ENCODE results near the gene BTNL3.
"Not testable (repeated sequence)": the region's sequence is repeated elsewhere in the genome, so short reads cannot be mapped to it uniquely, and the experiment has no call there.

BTNL3 gene

GRCh38 chr5:181024245-181025064 is 35.8 kb downstream of the BTNL3 start:
- DNase-seq = no peak

GRCh38 chr5:181027452-181028031 is 38.9 kb downstream of the BTNL3 start:
- DNase-seq = no peak

GRCh38 chr5:181028032-181028819 is 39.6 kb downstream of the BTNL3 start:
- no peak for DNase-seq

- DNase-seq = no peak
These were observed 43.1 kb downstream of the BTNL3 start for GRCh38 chr5:181031716-181032115.

- no peak for DNase-seq
These were observed 47.6 kb downstream of the BTNL3 start for GRCh38 chr5:181035991-181036815.

GRCh38 chr5:181036816-181037364 is 48.2 kb downstream of the BTNL3 start:
- no peak for DNase-seq

GRCh38 chr5:181037365-181037861 is 48.8 kb downstream of the BTNL3 start:
- no peak for DNase-seq

- no peak for DNase-seq
These were observed 50.8 kb downstream of the BTNL3 start for GRCh38 chr5:181039471-181039870.

- no peak for DNase-seq
These were observed 51.4 kb downstream of the BTNL3 start, which contains the start of gene BTNL9 for GRCh38 chr5:181039931-181040630. TSS of gene BTNL9 (plus strand) at chr5:181040266. CDS start at chr5:181045490, 5,224 bp downstream.

GRCh38 chr5:181040631-181040945 is 51.9 kb downstream of the BTNL3 start:
- no peak for DNase-seq

- no peak for DNase-seq
These were observed 52.4 kb downstream of the BTNL3 start for GRCh38 chr5:181041043-181041442.

GRCh38 chr5:181042036-181042713 is 53.5 kb downstream of the BTNL3 start:
- no peak for DNase-seq

GRCh38 chr5:181042722-181043121 is 54.1 kb downstream of the BTNL3 start:
- no peak for DNase-seq

- DNase-seq = no peak
These were observed 54.8 kb downstream of the BTNL3 start for GRCh38 chr5:181043285-181044092.

GRCh38 chr5:181044093-181044599 is 55.5 kb downstream of the BTNL3 start:
- no peak for DNase-seq

- DNase-seq = no peak
These were observed 56.1 kb downstream of the BTNL3 start for GRCh38 chr5:181044662-181045305.

GRCh38 chr5:181045316-181045715 is 56.7 kb downstream of the BTNL3 start:
- no peak for DNase-seq

- DNase-seq = not testable (repeated sequence)
These were observed 57.2 kb downstream of the BTNL3 start for GRCh38 chr5:181045857-181046256.

- no peak for DNase-seq
These were observed 58.6 kb downstream of the BTNL3 start for GRCh38 chr5:181047288-181047687.

All from stimulated activated CD4-positive, alpha-beta T cell treated with anti-CD3 and anti-CD28 coated beads, Interleukin-4, amount 100 ng/mL, for 24 hours (primary cell).